ENCODE results near the gene ABCE1. TPM values are rescaled to one million over a fixed set of nuclear protein-coding genes. Genes with fewer than 3 reads are reported as not detected.
A peak's percentile ranks its signal among the peaks of the same experiment; 100 is the strongest.

Gene ABCE1
- total RNA-seq, 1 donor from 2014 or later: 43.7 TPM

- no peaks in the 10 kb centered on the region for H3K9me3 ChIP-seq
- H3K4me3 ChIP-seq: no peak overlapping the region
- H3K27ac ChIP-seq: no peak overlapping the region
- DNase-seq (ENCODE audit: low spot score in 2 of 2): no peak
- no peak for TF ChIP-seq CTCF (IDR thresholded peaks at IDR 0.05)
- H3K36me3 ChIP-seq: peaks cover 44 to 59% of the 10 kb centered on the region in 2 donors
- intact Hi-C loops (cut with DNase I): no loop called here
- H3K4me1 ChIP-seq: no peaks in the 10 kb centered on the region
- H3K27me3 ChIP-seq: no peaks in the 10 kb centered on the region
Observed at GRCh38 chr4:145153904-145154298, 55.8 kb downstream of the ABCE1 start.

- TF ChIP-seq CTCF (IDR thresholded peaks at IDR 0.05): peak in 2 of 3 experiments; percentile 31 to 53
- H3K27me3 ChIP-seq: no peaks in the 10 kb centered on the region
- peaks cover 39 to 55% of the 10 kb centered on the region in 2 donors for H3K36me3 ChIP-seq
- H3K4me3 ChIP-seq: no peak overlapping the region
- intact Hi-C loops (cut with DNase I): no loop called here
- no peak for DNase-seq (ENCODE audit: low spot score in 2 of 2)
- no peaks in the 10 kb centered on the region for H3K9me3 ChIP-seq
- H3K27ac ChIP-seq: no peak overlapping the region
- H3K4me1 ChIP-seq: no peaks in the 10 kb centered on the region
Observed at GRCh38 chr4:145154573-145154972, 56.5 kb downstream of the ABCE1 start.

- TF ChIP-seq CTCF (IDR thresholded peaks at IDR 0.05): no peak
- intact Hi-C loops (cut with DNase I): no loop called here
- peaks cover 32 to 47% of the 10 kb centered on the region in 2 donors for H3K36me3 ChIP-seq
- H3K4me1 ChIP-seq: no peaks in the 10 kb centered on the region
- no peaks in the 10 kb centered on the region for H3K27me3 ChIP-seq
- H3K9me3 ChIP-seq: no peaks in the 10 kb centered on the region
- no peak overlapping the region for H3K4me3 ChIP-seq
- H3K27ac ChIP-seq: no peak overlapping the region
- DNase-seq (ENCODE audit: low spot score in 2 of 2): no peak
Observed at GRCh38 chr4:145155268-145155870, 57.3 kb downstream of the ABCE1 start.

GRCh38 chr4:145156986-145157385 is 58.9 kb downstream of the ABCE1 start:
- no peak for DNase-seq (ENCODE audit: low spot score in 2 of 2)
- peaks cover 40 to 49% of the 10 kb centered on the region in 2 donors for H3K36me3 ChIP-seq

GRCh38 chr4:145161549-145161948 is 63.4 kb downstream of the ABCE1 start:
- no peaks in the 10 kb centered on the region for H3K27me3 ChIP-seq
- no peaks in the 10 kb centered on the region for H3K9me3 ChIP-seq
- intact Hi-C loops (cut with DNase I): no loop called here
- no peak overlapping the region for H3K27ac ChIP-seq
- no peak overlapping the region for H3K4me3 ChIP-seq
- no peaks in the 10 kb centered on the region for H3K4me1 ChIP-seq
- no peak for TF ChIP-seq CTCF (IDR thresholded peaks at IDR 0.05)
- DNase-seq (ENCODE audit: low spot score in 2 of 2): no peak
- peaks cover 36 to 38% of the 10 kb centered on the region in 2 donors for H3K36me3 ChIP-seq

More at GRCh38 chr4:145156986-145157385, 58.9 kb downstream of the ABCE1 start:
- Histone ChIP-seq H3K4me1 (no peaks in the 10 kb centered on the region), H3K27me3 (no peaks in the 10 kb centered on the region), H3K27ac (no peak overlapping the region), H3K9me3 (no peaks in the 10 kb centered on the region), H3K4me3 (no peak overlapping the region)
- intact Hi-C loops (cut with DNase I): no loop called here
- TF ChIP-seq CTCF (IDR thresholded peaks at IDR 0.05): no peak

GRCh38 chr4:145167887-145168286 is 69.8 kb downstream of the ABCE1 start:
- H3K4me3 ChIP-seq: no peak overlapping the region
- H3K36me3 ChIP-seq: peaks cover 18 to 27% of the 10 kb centered on the region in 2 donors
- no peak for DNase-seq (ENCODE audit: low spot score in 2 of 2)
- intact Hi-C loops (cut with DNase I): no loop called here
- H3K9me3 ChIP-seq: no peaks in the 10 kb centered on the region
- no peaks in the 10 kb centered on the region for H3K4me1 ChIP-seq
- H3K27ac ChIP-seq: no peak overlapping the region
- no peaks in the 10 kb centered on the region for H3K27me3 ChIP-seq
- no peak for TF ChIP-seq CTCF (IDR thresholded peaks at IDR 0.05)

All from ascending aorta (tissue), 2 donors.